Caco-2 (cell line): ENCODE results near the gene FAM47B. TPM values are rescaled to one million over a fixed set of nuclear protein-coding genes. Genes with fewer than 3 reads are reported as not detected.

Experiments used
- BruUV-seq: library from RNA; stranded (reverse); fragments of 400-500 nt; replicated peaks from 2 replicates; lab custom pipeline; 2021; lab: Mats Ljungman, UMichigan
- CTCF ChIA-PET: fragments of 300-600 bp; sonication (Branson Sonifier 250); formaldehyde crosslinking; loops from one replicate; lab custom pipeline; 2022; ENCODE audit warnings: antibody characterized with exemption; lab: Charles Lee
- POLR2A ChIA-PET: fragments of 300-600 bp; sonication (Branson Sonifier 250); formaldehyde crosslinking; loops from one replicate; lab custom pipeline; 2022; ENCODE audit warnings: antibody characterized with exemption; lab: Charles Lee
- DNase-seq, 2 experiments: peaks; one replicate each; pipeline versions ENCODE4 v3.0.0 to v3.0.0-alpha.2; 2020 to 2022
- H3K27me3 ChIP-seq: replicated peaks from 2 replicates; pipeline ENCODE4 v1.6.0; 2011; ENCODE audit warnings: low read length; ENCODE audit not compliant: control insufficient read depth, insufficient read depth
- H3K36me3 ChIP-seq: 2 replicates; pipeline ENCODE4 v1.5.1; 2011; ENCODE audit warnings: low read length; ENCODE audit not compliant: control insufficient read depth, insufficient read depth
- H3K4me1 ChIP-seq: fragments of 250-450 bp; sonication (Bioruptor Pico); 2 replicates; pipeline ENCODE4 v1.5.1; 2020; ENCODE audit warnings: mild to moderate bottlenecking
- H3K4me3 ChIP-seq: 2 replicates; pipeline ENCODE4 v1.5.1; 2011; ENCODE audit warnings: low read depth, mild to moderate bottlenecking, control low read depth, low read length
- H3K9me3 ChIP-seq: fragments of 250-450 bp; sonication (Bioruptor Pico); 2 replicates; pipeline ENCODE4 v1.5.1; 2020; ENCODE audit warnings: mild to moderate bottlenecking, moderate library complexity
- H3K27ac Mint-ChIP-seq: one replicate; pipeline ENCODE4 v1.8.0; 2022; ENCODE audit warnings: mixed read lengths; ENCODE audit not compliant: unreplicated experiment
- H3K27me3 Mint-ChIP-seq: one replicate; pipeline ENCODE4 v1.8.0; 2022; ENCODE audit warnings: mixed read lengths; ENCODE audit not compliant: insufficient read depth, unreplicated experiment
- H3K36me3 Mint-ChIP-seq: one replicate; pipeline ENCODE4 v1.8.0; 2022; ENCODE audit warnings: mild to moderate bottlenecking, mixed read lengths; ENCODE audit not compliant: insufficient read depth, unreplicated experiment
- H3K4me1 Mint-ChIP-seq: one replicate; pipeline ENCODE4 v1.8.0; 2022; ENCODE audit warnings: low read depth, mixed read lengths; ENCODE audit not compliant: unreplicated experiment
- H3K4me3 Mint-ChIP-seq: one replicate; pipeline ENCODE4 v1.8.0; 2022; ENCODE audit warnings: mild to moderate bottlenecking, moderate library complexity, mixed read lengths; ENCODE audit not compliant: unreplicated experiment
- H3K9me3 Mint-ChIP-seq: one replicate; pipeline ENCODE4 v1.8.0; 2022; ENCODE audit warnings: mixed read lengths; ENCODE audit not compliant: unreplicated experiment
- intact Hi-C: fragments of 100-400 bp; cut with micrococcal nuclease; formaldehyde crosslinking; loops from one replicate; pipeline ENCODE4 v1.10.0; 2022; ENCODE audit not compliant: unreplicated experiment
- total RNA-seq: library from RNA; stranded (reverse); gene quantifications from 2 replicates; pipeline ENCODE4 v1.2.3, GENCODE V29; 2022
- TF ChIP-seq, protein P1 (sequence below), 2 experiments: fragments of 200-600 bp in 1 of 2; IDR thresholded peaks; 1 replicate in 1 of 2; 2 replicates in 1 of 2; pipeline versions ENCODE4 v1.5.1 to v1.8.0; 2011 to 2022; ENCODE audit warnings: antibody characterized with exemption in 1 of 2, control low read depth in 1 of 2, inconsistent platforms in 1 of 2, low read depth in 1 of 2, low read length in 1 of 2, mild to moderate bottlenecking in 1 of 2, moderate library complexity in 1 of 2; ENCODE audit not compliant: insufficient read depth in 1 of 2, severe bottlenecking in 1 of 2, unreplicated experiment in 1 of 2

Gene FAM47B
- total RNA-seq, 1 experiment from 2014 or later: not detected

DNA sequence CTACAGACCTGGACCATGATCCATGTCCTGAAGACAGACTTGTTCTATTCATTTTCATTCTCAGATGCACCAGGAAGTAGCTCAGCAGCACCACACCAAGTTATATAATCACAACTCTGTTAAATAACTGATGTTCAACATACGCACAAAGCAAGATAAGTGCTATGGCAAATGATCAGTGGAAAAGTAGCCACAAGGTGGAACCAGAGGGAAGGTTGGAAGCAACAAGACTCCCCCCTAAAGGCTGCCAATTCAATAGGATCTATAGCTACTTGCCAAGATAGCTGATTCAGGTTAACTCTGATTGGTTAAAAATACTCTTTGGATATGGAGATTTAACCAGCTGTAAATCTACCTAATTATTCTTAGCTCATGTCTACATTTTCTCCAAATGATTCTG, 23.7 kb upstream of the FAM47B start:
- Mint-ChIP-seq H3K4me3 (no peak overlapping the region), H3K27me3 (no peaks in the 10 kb centered on the region), H3K4me1 (peaks cover 6% of the 10 kb centered on the region), H3K9me3 (no peaks in the 10 kb centered on the region), H3K36me3 (no peaks in the 10 kb centered on the region), H3K27ac (no peak overlapping the region)
- BruUV-seq: no TSS peak
- ChIA-PET POLR2A (no interaction called here), CTCF (interaction anchor here (0.9 kb wide), 1 partner anchor 281 kb away, joined by 5 read pairs; no protein-coding TSS in a partner anchor)
- Histone ChIP-seq H3K9me3 (no peaks in the 10 kb centered on the region), H3K36me3 (no peaks in the 10 kb centered on the region), H3K27me3 (no peaks in the 10 kb centered on the region), H3K4me1 (0 out of 2 replicates have a peak, but pooled peaks cover 11% of the 10 kb centered on the region), H3K4me3 (no peak overlapping the region)
- DNase-seq: peak; percentile 38 to 53
- TF ChIP-seq, protein P1, sequence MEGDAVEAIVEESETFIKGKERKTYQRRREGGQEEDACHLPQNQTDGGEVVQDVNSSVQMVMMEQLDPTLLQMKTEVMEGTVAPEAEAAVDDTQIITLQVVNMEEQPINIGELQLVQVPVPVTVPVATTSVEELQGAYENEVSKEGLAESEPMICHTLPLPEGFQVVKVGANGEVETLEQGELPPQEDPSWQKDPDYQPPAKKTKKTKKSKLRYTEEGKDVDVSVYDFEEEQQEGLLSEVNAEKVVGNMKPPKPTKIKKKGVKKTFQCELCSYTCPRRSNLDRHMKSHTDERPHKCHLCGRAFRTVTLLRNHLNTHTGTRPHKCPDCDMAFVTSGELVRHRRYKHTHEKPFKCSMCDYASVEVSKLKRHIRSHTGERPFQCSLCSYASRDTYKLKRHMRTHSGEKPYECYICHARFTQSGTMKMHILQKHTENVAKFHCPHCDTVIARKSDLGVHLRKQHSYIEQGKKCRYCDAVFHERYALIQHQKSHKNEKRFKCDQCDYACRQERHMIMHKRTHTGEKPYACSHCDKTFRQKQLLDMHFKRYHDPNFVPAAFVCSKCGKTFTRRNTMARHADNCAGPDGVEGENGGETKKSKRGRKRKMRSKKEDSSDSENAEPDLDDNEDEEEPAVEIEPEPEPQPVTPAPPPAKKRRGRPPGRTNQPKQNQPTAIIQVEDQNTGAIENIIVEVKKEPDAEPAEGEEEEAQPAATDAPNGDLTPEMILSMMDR (IDR thresholded peaks at IDR 0.05; ENCODE audit: insufficient read depth in 1 of 2, low read depth in 1 of 2, low read length in 1 of 2, severe bottlenecking in 1 of 2, unreplicated experiment in 1 of 2): peak in 1 of 2 experiments; percentile 50
- intact Hi-C loops: loop anchor here (1.0 to 5.0 kb wide), 5 partner anchors 68 to 397 kb away; no protein-coding TSS in a partner anchor

DNA sequence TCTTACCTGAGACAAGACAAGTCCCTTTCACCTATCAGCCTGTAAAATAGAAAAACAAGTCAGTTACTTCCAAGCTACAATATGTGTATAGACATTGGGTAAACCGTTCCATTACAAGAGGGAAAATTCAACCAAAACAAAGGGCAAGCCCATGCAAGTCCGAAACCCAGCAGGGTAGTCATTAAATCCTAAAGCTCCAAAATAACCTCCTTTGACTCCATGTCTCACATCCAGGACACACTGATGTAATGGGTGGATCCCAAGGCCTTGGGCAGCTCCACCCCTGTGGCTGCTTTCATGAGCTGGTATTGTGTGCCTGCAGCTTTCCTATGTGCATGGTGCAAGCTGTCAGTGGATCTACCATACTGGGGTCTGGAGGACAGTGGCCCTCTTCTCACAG, 14.7 kb upstream of the FAM47B start:
- Mint-ChIP-seq H3K4me3 (no peak overlapping the region), H3K27ac (no peak overlapping the region), H3K27me3 (no peaks in the 10 kb centered on the region), H3K36me3 (no peaks in the 10 kb centered on the region), H3K4me1 (no peaks in the 10 kb centered on the region), H3K9me3 (no peaks in the 10 kb centered on the region)
- TF ChIP-seq, protein P1 (IDR thresholded peaks at IDR 0.05; ENCODE audit: insufficient read depth in 1 of 2, low read depth in 1 of 2, low read length in 1 of 2, severe bottlenecking in 1 of 2, unreplicated experiment in 1 of 2): no peak
- Histone ChIP-seq H3K4me1 (no peaks in the 10 kb centered on the region), H3K36me3 (no peaks in the 10 kb centered on the region), H3K9me3 (no peaks in the 10 kb centered on the region), H3K4me3 (no peak overlapping the region), H3K27me3 (no peaks in the 10 kb centered on the region)
- CTCF ChIA-PET: no interaction called here
- BruUV-seq: no TSS peak
- DNase-seq: no peak
- POLR2A ChIA-PET: no interaction called here
- intact Hi-C loops: no loop called here

DNA sequence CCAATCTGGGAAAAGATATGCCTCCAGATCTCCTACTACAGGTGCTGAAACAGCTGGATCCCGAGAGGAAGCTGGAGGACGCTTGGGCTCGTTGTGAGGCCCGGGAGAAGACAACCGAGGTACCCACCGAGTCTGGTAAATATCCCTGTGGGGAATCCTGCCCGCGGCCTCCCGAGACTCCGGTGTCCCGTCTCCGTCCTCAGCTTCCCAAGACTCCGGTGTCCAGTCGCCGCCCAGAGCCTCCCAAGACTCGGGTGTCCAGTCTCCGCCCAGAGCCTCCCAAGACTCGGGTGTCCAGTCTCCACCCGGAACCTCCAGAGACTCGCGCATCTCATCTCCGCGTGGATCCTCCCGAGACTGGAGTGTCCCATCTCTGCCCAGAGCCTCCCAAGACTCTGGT, 639 bp downstream of the FAM47B start:
- Mint-ChIP-seq H3K36me3 (no peaks in the 10 kb centered on the region), H3K9me3 (no peaks in the 10 kb centered on the region), H3K27me3 (no peaks in the 10 kb centered on the region), H3K4me1 (no peaks in the 10 kb centered on the region), H3K4me3 (no peak overlapping the region), H3K27ac (no peak overlapping the region)
- CTCF ChIA-PET: no interaction called here
- H3K9me3 ChIP-seq: no peaks in the 10 kb centered on the region
- no peaks in the 10 kb centered on the region for H3K4me1 ChIP-seq
- TF ChIP-seq, protein P1 (IDR thresholded peaks at IDR 0.05; ENCODE audit: insufficient read depth in 1 of 2, low read depth in 1 of 2, low read length in 1 of 2, severe bottlenecking in 1 of 2, unreplicated experiment in 1 of 2): no peak
- POLR2A ChIA-PET: no interaction called here
- intact Hi-C loops: no loop called here
- H3K27me3 ChIP-seq: no peaks in the 10 kb centered on the region
- no peak overlapping the region for H3K4me3 ChIP-seq
- BruUV-seq: no TSS peak
- no peaks in the 10 kb centered on the region for H3K36me3 ChIP-seq
- no peak for DNase-seq
